ENCODE measurements around the gene SRSF3. TPM values are rescaled to one million over a fixed set of nuclear protein-coding genes. Genes with fewer than 3 reads are reported as not detected.

SRSF3 gene
- polyA plus RNA-seq, 2 of the 4 experiments (the other 2 are of a cell fraction) = 629 to 652 TPM

DNA sequence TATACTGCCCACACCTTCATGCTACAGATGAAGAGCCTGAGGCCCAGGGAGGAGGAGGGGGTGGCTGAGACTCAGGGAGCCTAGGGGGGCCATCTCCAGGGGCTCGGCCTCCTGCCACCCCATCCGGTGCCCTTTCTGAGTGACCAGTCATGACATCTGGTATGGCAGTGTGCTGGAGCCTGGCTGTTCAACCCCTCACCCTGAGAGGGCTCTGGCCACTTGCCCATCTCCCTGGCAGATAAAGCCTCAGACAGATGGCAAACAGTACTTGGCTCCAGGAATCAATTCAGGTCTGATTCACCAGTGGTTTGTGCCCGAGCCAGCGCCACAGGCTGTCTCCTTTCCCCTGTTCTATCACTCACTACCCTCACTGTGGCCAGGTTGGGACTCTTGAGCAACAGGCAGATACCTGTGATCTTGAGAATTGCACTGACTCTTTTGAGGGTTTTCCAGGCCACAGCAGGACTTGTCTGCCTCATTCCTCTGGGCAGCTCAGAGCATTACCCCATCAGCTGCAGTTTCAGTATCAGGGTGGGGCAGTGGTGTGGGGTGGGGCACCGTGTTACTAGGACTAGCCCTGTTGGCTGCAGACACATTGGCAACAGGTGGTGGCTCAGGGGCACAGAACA lies 22.8 kb downstream of the SRSF3 start:
- WGBS (ENCODE audit: missing lambda C conversion rate) = 3% methylated on average over 5 of the region's 5 CpGs
- Histone ChIP-seq H3K4me2 (peak overlapping the region; percentile 73), H3K27ac (peak overlapping the region; percentile 76 to 79), H3K4me3 (no peak overlapping the region), H3K4me1 (peaks cover 47% of the 10 kb centered on the region), H3K9me3 (no peaks in the 10 kb centered on the region)
- FAIRE-seq (no peak), ATAC-seq (peak; percentile 84 to 85), DNase-seq (ENCODE audit: low read depth in 1 of 2, low spot score in 1 of 2) (peak; percentile 55 to 82)
- POLR2A ChIA-PET = interaction anchor here (1.5 kb wide), 1 partner anchor 61 kb away, joined by 5 read pairs; the partner anchor contains the start of gene CDKN1A
- CTCF ChIA-PET = interaction anchor here (1.4 to 6.7 kb wide), 6 partner anchors 9 to 149 kb away, joined by 3 to 123 read pairs (median 32); partner anchors contain the start of gene CDKN1A
- TF ChIP-seq CBX2 (IDR thresholded peaks at IDR 0.05; ENCODE audit: borderline replicate concordance, low read depth) (no peak), HOXB5 (CRISPR knock-in tag; IDR thresholded peaks at IDR 0.05) (no peak), HOXB13 (CRISPR knock-in tag; IDR thresholded peaks at IDR 0.05; ENCODE audit: low read depth) (no peak), CTCF (IDR thresholded peaks at IDR 0.05) (no peak), HOXA7 (CRISPR knock-in tag; IDR thresholded peaks at IDR 0.05) (no peak), SREBF2 (IDR thresholded peaks at IDR 0.05) (no peak), JUN (IDR thresholded peaks at IDR 0.05) (peak in 1 of 2 experiments; percentile 67; a peak in 3 of 5 replicates), POLR2AphosphoS2 (conservative IDR thresholded peaks at IDR 0.05; ENCODE audit: low read length) (no peak), KDM5A (IDR thresholded peaks at IDR 0.05) (no peak), ESRRA (IDR thresholded peaks at IDR 0.05; ENCODE audit: borderline replicate concordance, low read length) (no peak), EHMT2 (IDR thresholded peaks at IDR 0.05; ENCODE audit: low read depth) (no peak), JUNB (IDR thresholded peaks at IDR 0.05) (peak; percentile 55; the same call in 1 of the 2 replicates), CBX8 (IDR thresholded peaks at IDR 0.05) (no peak), CHD2 (IDR thresholded peaks at IDR 0.05; ENCODE audit: low read length, partially characterized antibody) (no peak), GATA3 (IDR thresholded peaks at IDR 0.05; ENCODE audit: borderline replicate concordance) (peak; percentile 96), FOSB (CRISPR knock-in tag; IDR thresholded peaks at IDR 0.05) (no peak), ZFP36 (IDR thresholded peaks at IDR 0.05; ENCODE audit: borderline replicate concordance, partially characterized antibody) (no peak), RAD21 (conservative IDR thresholded peaks at IDR 0.05 in 1 of 2, IDR thresholded peaks at IDR 0.05 in 1 of 2) (0 out of 5 replicates have a peak, but pooled peaks of 1 of the 2 experiments have one; percentile 17), PHF8 (IDR thresholded peaks at IDR 0.05; ENCODE audit: borderline replicate concordance, low read depth) (no peak), NFE2L2 (conservative IDR thresholded peaks at IDR 0.05; ENCODE audit: low read length) (no peak), HMGXB4 (CRISPR knock-in tag; IDR thresholded peaks at IDR 0.05; ENCODE audit: borderline replicate concordance) (no peak), SMC3 (IDR thresholded peaks at IDR 0.05) (peak; percentile 26; the same call in 1 of the 3 replicates), TFCP2L1 (CRISPR knock-in tag; IDR thresholded peaks at IDR 0.05) (no peak), USF2 (IDR thresholded peaks at IDR 0.05) (no peak), POLR2A (IDR thresholded peaks at IDR 0.05; ENCODE audit: low read length) (no peak), EP300 (IDR thresholded peaks at IDR 0.05) (peak; percentile 56 to 86; a peak in 3 of 5 replicates), MAX (IDR thresholded peaks at IDR 0.05) (peak; percentile 38; the same call in 1 of the 2 replicates), MYC (IDR thresholded peaks at IDR 0.05; ENCODE audit: borderline replicate concordance, low read length) (no peak), CEBPB (IDR thresholded peaks at IDR 0.05) (peak; percentile 81 to 90), FOSL2 (IDR thresholded peaks at IDR 0.05) (no peak), FOSL2 (CRISPR knock-in tag; IDR thresholded peaks at IDR 0.05) (peak; percentile 38; the same call in 1 of the 2 replicates), KDM1A (IDR thresholded peaks at IDR 0.05; ENCODE audit: low read depth) (no peak), RFX5 (IDR thresholded peaks at IDR 0.05) (no peak)
- TF ChIP-seq, protein P1, sequence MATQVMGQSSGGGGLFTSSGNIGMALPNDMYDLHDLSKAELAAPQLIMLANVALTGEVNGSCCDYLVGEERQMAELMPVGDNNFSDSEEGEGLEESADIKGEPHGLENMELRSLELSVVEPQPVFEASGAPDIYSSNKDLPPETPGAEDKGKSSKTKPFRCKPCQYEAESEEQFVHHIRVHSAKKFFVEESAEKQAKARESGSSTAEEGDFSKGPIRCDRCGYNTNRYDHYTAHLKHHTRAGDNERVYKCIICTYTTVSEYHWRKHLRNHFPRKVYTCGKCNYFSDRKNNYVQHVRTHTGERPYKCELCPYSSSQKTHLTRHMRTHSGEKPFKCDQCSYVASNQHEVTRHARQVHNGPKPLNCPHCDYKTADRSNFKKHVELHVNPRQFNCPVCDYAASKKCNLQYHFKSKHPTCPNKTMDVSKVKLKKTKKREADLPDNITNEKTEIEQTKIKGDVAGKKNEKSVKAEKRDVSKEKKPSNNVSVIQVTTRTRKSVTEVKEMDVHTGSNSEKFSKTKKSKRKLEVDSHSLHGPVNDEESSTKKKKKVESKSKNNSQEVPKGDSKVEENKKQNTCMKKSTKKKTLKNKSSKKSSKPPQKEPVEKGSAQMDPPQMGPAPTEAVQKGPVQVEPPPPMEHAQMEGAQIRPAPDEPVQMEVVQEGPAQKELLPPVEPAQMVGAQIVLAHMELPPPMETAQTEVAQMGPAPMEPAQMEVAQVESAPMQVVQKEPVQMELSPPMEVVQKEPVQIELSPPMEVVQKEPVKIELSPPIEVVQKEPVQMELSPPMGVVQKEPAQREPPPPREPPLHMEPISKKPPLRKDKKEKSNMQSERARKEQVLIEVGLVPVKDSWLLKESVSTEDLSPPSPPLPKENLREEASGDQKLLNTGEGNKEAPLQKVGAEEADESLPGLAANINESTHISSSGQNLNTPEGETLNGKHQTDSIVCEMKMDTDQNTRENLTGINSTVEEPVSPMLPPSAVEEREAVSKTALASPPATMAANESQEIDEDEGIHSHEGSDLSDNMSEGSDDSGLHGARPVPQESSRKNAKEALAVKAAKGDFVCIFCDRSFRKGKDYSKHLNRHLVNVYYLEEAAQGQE (IDR thresholded peaks at IDR 0.05) = no peak

Data from A549 (cell line).